K562 (cell line): Measurements from ENCODE around the gene COX7B. TPM values are rescaled to one million over a fixed set of nuclear protein-coding genes. Genes with fewer than 3 reads are reported as not detected.

Experiments
- ATF1 ChIP-seq, 2 experiments: fragments of 450-650 bp in 1 of 2; IDR thresholded peaks; 2 replicates each; pipeline ENCODE4 v1.6.1; 2016; ENCODE audit warnings: missing compliant biosample characterization in 1 of 2, missing genetic modification characterization in 1 of 2
- ATF6 ChIP-seq: sonication (generic); formaldehyde crosslinking; IDR thresholded peaks from 2 replicates; pipeline ENCODE4 v1.4.0; 2020; ENCODE audit warnings: mild to moderate bottlenecking, missing genetic modification reagents
- BHLHE40 ChIP-seq: IDR thresholded peaks from 2 replicates; pipeline ENCODE4 v1.6.1; 2011; ENCODE audit warnings: low read length, improper control_type of control experiment
- CBX1 ChIP-seq: sonication (generic); IDR thresholded peaks from 2 replicates; pipeline ENCODE4 v1.6.1; 2016; ENCODE audit warnings: antibody characterized with exemption, low read depth, mild to moderate bottlenecking
- ERF ChIP-seq: fragments of 450-650 bp; formaldehyde crosslinking; IDR thresholded peaks from 2 replicates; pipeline ENCODE4 v1.4.0; 2020; ENCODE audit warnings: mild to moderate bottlenecking, mixed read lengths
- HDAC1 ChIP-seq, 2 experiments: fragments of 450-650 bp; IDR thresholded peaks; 2 replicates each; pipeline ENCODE4 v1.6.1; 2016 to 2017; ENCODE audit warnings: inconsistent platforms in 1 of 2, mild to moderate bottlenecking in 1 of 2, moderate library complexity in 1 of 2
- ID3 ChIP-seq, 2 experiments: fragments of 250-450 bp in 1 of 2; fragments of 450-650 bp in 1 of 2; sonication (Bioruptor Pico) in 1 of 2; IDR thresholded peaks; 2 replicates each; pipeline versions ENCODE4 v1.6.1 to v1.8.0; 2016 to 2021; ENCODE audit warnings: mild to moderate bottlenecking in 2 of 2, moderate library complexity in 2 of 2, missing compliant biosample characterization in 1 of 2, missing genetic modification characterization in 1 of 2
- IRF9 ChIP-seq: fragments of 450-650 bp; IDR thresholded peaks from 2 replicates; pipeline ENCODE4 v1.6.1; 2016; ENCODE audit warnings: missing biosample characterization, missing genetic modification characterization
- KAT2B ChIP-seq: IDR thresholded peaks from one replicate; pipeline ENCODE4 v1.6.1; 2012; ENCODE audit warnings: low read depth, mild to moderate bottlenecking, control low read depth, inconsistent platforms, low read length, moderate library complexity
- KDM5B ChIP-seq: fragments of 200-600 bp; sonication (generic); IDR thresholded peaks from 2 replicates; pipeline ENCODE4 v1.6.1; 2012; ENCODE audit warnings: low read depth, mild to moderate bottlenecking, moderate library complexity, low read length, control low read depth, inconsistent platforms; ENCODE audit not compliant: insufficient replicate concordance
- KLF10 ChIP-seq: fragments of 250-450 bp; sonication (Bioruptor Pico); IDR thresholded peaks from 2 replicates; pipeline ENCODE4 v1.6.1; 2021; ENCODE audit warnings: matching md5 sums
- MAFG ChIP-seq: fragments of 450-650 bp; conservative IDR thresholded peaks from 2 replicates; pipeline ENCODE4 v1.6.1; 2016; ENCODE audit warnings: missing genetic modification characterization, missing compliant biosample characterization
- MAFK ChIP-seq: IDR thresholded peaks from 2 replicates; pipeline ENCODE4 v1.6.1; 2011; ENCODE audit warnings: low read length, improper control_type of control experiment
- MTA3 ChIP-seq: fragments of 450-650 bp; formaldehyde crosslinking; IDR thresholded peaks from 2 replicates; pipeline ENCODE4 v1.6.1; 2017; ENCODE audit warnings: mild to moderate bottlenecking, borderline replicate concordance
- NELFE ChIP-seq: IDR thresholded peaks from 2 replicates; pipeline ENCODE4 v1.6.1; 2011; ENCODE audit warnings: mild to moderate bottlenecking; ENCODE audit not compliant: insufficient read depth, insufficient read length
- NEUROD1 ChIP-seq: fragments of 150-350 bp; IDR thresholded peaks from 2 replicates; pipeline ENCODE4 v1.6.1; 2014; ENCODE audit warnings: borderline replicate concordance, low read length, low read depth; ENCODE audit not compliant: partially characterized antibody
- RUNX1 ChIP-seq: sonication (generic); IDR thresholded peaks from 2 replicates; pipeline ENCODE4 v1.6.1; 2016; ENCODE audit warnings: antibody characterized with exemption, low read depth
- SMAD1 ChIP-seq: fragments of 150-350 bp; IDR thresholded peaks from 2 replicates; pipeline ENCODE4 v1.6.1; 2014; ENCODE audit warnings: low read length, low read depth; ENCODE audit not compliant: partially characterized antibody
- SMAD3 ChIP-seq: fragments of 450-650 bp; formaldehyde crosslinking; conservative IDR thresholded peaks from 2 replicates; pipeline ENCODE4 v1.4.0; 2020; ENCODE audit warnings: mild to moderate bottlenecking
- STAT5B ChIP-seq: fragments of 250-450 bp; sonication (Bioruptor Pico); IDR thresholded peaks from 2 replicates; pipeline ENCODE4 v1.8.0; 2021; ENCODE audit warnings: mild to moderate bottlenecking, inconsistent platforms
- TAF9B ChIP-seq: fragments of 450-650 bp; IDR thresholded peaks from 2 replicates; pipeline ENCODE4 v1.6.1; 2018; ENCODE audit warnings: mild to moderate bottlenecking; ENCODE audit not compliant: partially characterized antibody
- ZBTB17 ChIP-seq: fragments of 450-650 bp; formaldehyde crosslinking; IDR thresholded peaks from 2 replicates; pipeline ENCODE4 v1.4.0; 2020; ENCODE audit warnings: mild to moderate bottlenecking
- ZFX ChIP-seq: sonication (generic); formaldehyde crosslinking; IDR thresholded peaks from 2 replicates; pipeline ENCODE4 v1.8.0; 2022; ENCODE audit warnings: mild to moderate bottlenecking, missing genetic modification reagents, moderate library complexity
- ZNF146 ChIP-seq: IDR thresholded peaks from one replicate; pipeline ENCODE4 v1.6.1; 2018; ENCODE audit warnings: missing compliant biosample characterization; ENCODE audit not compliant: unreplicated experiment
- ZNF395 ChIP-seq: fragments of 200-800 bp; sonication (Bioruptor generic); IDR thresholded peaks from 2 replicates; pipeline ENCODE4 v1.6.1; 2017; ENCODE audit warnings: missing genetic modification characterization, missing compliant biosample characterization
- ZNF586 ChIP-seq: fragments of 450-650 bp; formaldehyde crosslinking; conservative IDR thresholded peaks from 2 replicates; pipeline ENCODE4 v1.4.0; 2020; ENCODE audit warnings: mild to moderate bottlenecking, moderate library complexity
- polyA plus RNA-seq, 8 experiments: library from polyadenylated mRNA; depleted of rRNA in 4 of 8; stranded (reverse) in 5 of 8; unstranded in 3 of 8; fragments of >200 nt; fragmentation: Nextera tagmentation in 2 of 8; fragmentation: Illumina TruSeq in 1 of 8; extraction: Ambion mirVana in 2 of 8; extraction: Trizol in 1 of 8; gene quantifications; 2 replicates each; pipeline versions ENCODE4 v1.2.1 to v1.2.3, GENCODE V29; 2011 to 2014; ENCODE audit warnings: inconsistent platforms in 1 of 8, missing spikeins in 1 of 8
- total RNA-seq, 7 experiments: library from RNA; depleted of rRNA in 6 of 7; stranded (reverse); fragments of >200 nt in 6 of 7; fragmentation: Illumina TruSeq in 2 of 7; extraction: Trizol in 2 of 7; gene quantifications; 2 replicates each; pipeline versions ENCODE4 v1.2.1 to v1.2.3, GENCODE V29; 2011 to 2021; ENCODE audit warnings: low replicate concordance in 1 of 7

COX7B gene
- total and polyA plus RNA-seq, 9 of the 15 experiments (the other 6 are each of a cell fraction or from before 2014, with no cell fraction given) = 549 to 2,891 (median 1,307) TPM

- no peak for TF ChIP-seq KDM5B
- no peak for TF ChIP-seq STAT5B (CRISPR knock-in tag)
- no peak for TF ChIP-seq ATF6
- no peak for TF ChIP-seq CBX1
- TF ChIP-seq ZNF395 (CRISPR knock-in tag) = no peak
- no peak for TF ChIP-seq MTA3
- TF ChIP-seq SMAD1 = no peak
- no peak for TF ChIP-seq IRF9 (tag)
- no peak for TF ChIP-seq HDAC1 (IDR thresholded peaks at IDR 0.05)
- no peak for TF ChIP-seq ATF1 (CRISPR knock-in tag; IDR thresholded peaks at IDR 0.05)
- TF ChIP-seq ATF1 (tag; IDR thresholded peaks at IDR 0.05) = no peak
- TF ChIP-seq TAF9B = no peak
- no peak for TF ChIP-seq NEUROD1
- TF ChIP-seq MAFG (tag) = peak; percentile 81
- TF ChIP-seq SMAD3 = no peak
- no peak for TF ChIP-seq ZNF586 (CRISPR knock-in tag)
- no peak for TF ChIP-seq BHLHE40
- peak; percentile 54; the same call in 1 of the 2 replicates for TF ChIP-seq MAFK
- TF ChIP-seq ZFX (CRISPR knock-in tag) = no peak
- TF ChIP-seq ZBTB17 (CRISPR knock-in tag) = no peak
- TF ChIP-seq ZNF146 (CRISPR knock-in tag) = no peak
- no peak for TF ChIP-seq ID3 (CRISPR knock-in tag; IDR thresholded peaks at IDR 0.05)
- no peak for TF ChIP-seq ID3 (tag; IDR thresholded peaks at IDR 0.05)
- no peak for TF ChIP-seq NELFE
- no peak for TF ChIP-seq KAT2B
- TF ChIP-seq RUNX1 = no peak
- no peak for TF ChIP-seq KLF10 (CRISPR knock-in tag)
- TF ChIP-seq ERF (CRISPR knock-in tag) = no peak
Measured at GRCh38 chrX:77937291-77937690, 38.0 kb downstream of the COX7B start (continued).
